HFFc6 (cell line): ENCODE results near the gene SLC23A2. TPM values are rescaled to one million over a fixed set of nuclear protein-coding genes. Genes with fewer than 3 reads are reported as not detected.

Experiments used
- DNase-seq: peaks from one replicate; pipeline ENCODE4 v3.0.0-alpha.2; 2018
- H3K27ac Mint-ChIP-seq: 2 replicates; pipeline ENCODE4 v1.8.0; 2020; ENCODE audit warnings: mild to moderate bottlenecking, mixed read lengths
- H3K27me3 Mint-ChIP-seq: 2 replicates; pipeline ENCODE4 v1.8.0; 2021; ENCODE audit warnings: mild to moderate bottlenecking, moderate library complexity, mixed read lengths; ENCODE audit not compliant: insufficient read depth
- H3K36me3 Mint-ChIP-seq: 2 replicates; pipeline ENCODE4 v1.8.0; 2021; ENCODE audit warnings: low read depth, mixed read lengths
- H3K4me1 Mint-ChIP-seq: 2 replicates; pipeline ENCODE4 v1.8.0; 2020; ENCODE audit warnings: low read depth, mixed read lengths
- H3K4me3 Mint-ChIP-seq: 2 replicates; pipeline ENCODE4 v1.8.0; 2020; ENCODE audit warnings: mild to moderate bottlenecking, moderate library complexity, mixed read lengths
- H3K9me3 Mint-ChIP-seq: 2 replicates; pipeline ENCODE4 v1.8.0; 2020; ENCODE audit warnings: mild to moderate bottlenecking, mixed read lengths
- CTCF ChIP-seq: fragments of 200-600 bp; sonication (generic); IDR thresholded peaks from 2 replicates; pipeline ENCODE4 v1.5.0; 2021; ENCODE audit warnings: antibody characterized with exemption, mild to moderate bottlenecking
- total RNA-seq, 6 experiments: library from RNA; stranded (reverse); fragmentation: NEBNext Ultra II Directional; extraction: Animal tissue kit (Norgen Biotek cat#: 25700); gene quantifications; 2 replicates in 1 of 6; 3 replicates in 5 of 6; pipeline ENCODE4 v1.2.3, GENCODE V29; 2021

The SLC23A2 gene
- total RNA-seq, 6 experiments from 2014 or later, result 12.5 to 17.2 (median 15.7) TPM

- Mint-ChIP-seq H3K36me3 (no peaks in the 10 kb centered on the region; the same call in 1 of the 2 replicates), H3K9me3 (no peaks in the 10 kb centered on the region), H3K27me3 (no peaks in the 10 kb centered on the region), H3K4me3 (no peak overlapping the region), H3K4me1 (peaks cover 46% of the 10 kb centered on the region), H3K27ac (no peak overlapping the region)
- DNase-seq, result no peak
- no peak for TF ChIP-seq CTCF
Observed at GRCh38 chr20:4946986-4947385, 54.3 kb downstream of the SLC23A2 start.

GRCh38 chr20:4946585-4946984 lies 54.7 kb downstream of the SLC23A2 start:
- no peak for DNase-seq
- Mint-ChIP-seq H3K27me3 (no peaks in the 10 kb centered on the region), H3K27ac (no peak overlapping the region), H3K4me1 (peaks cover 45% of the 10 kb centered on the region), H3K36me3 (no peaks in the 10 kb centered on the region; the same call in 1 of the 2 replicates), H3K9me3 (no peaks in the 10 kb centered on the region), H3K4me3 (no peak overlapping the region)
- no peak for TF ChIP-seq CTCF

- Mint-ChIP-seq H3K4me1 (peaks cover 26% of the 10 kb centered on the region), H3K9me3 (no peaks in the 10 kb centered on the region), H3K4me3 (no peak overlapping the region), H3K36me3 (no peaks in the 10 kb centered on the region; the same call in none of the 2 replicates), H3K27ac (no peak overlapping the region), H3K27me3 (no peaks in the 10 kb centered on the region)
- no peak for TF ChIP-seq CTCF
- no peak for DNase-seq
Observed at GRCh38 chr20:4944518-4945313, 56.6 kb downstream of the SLC23A2 start.

- Mint-ChIP-seq H3K27me3 (no peaks in the 10 kb centered on the region), H3K36me3 (no peaks in the 10 kb centered on the region; the same call in 1 of the 2 replicates)
Observed at GRCh38 chr20:4942331-4942730, 59.0 kb downstream of the SLC23A2 start.

More at GRCh38 chr20:4942331-4942730, 59.0 kb downstream of the SLC23A2 start:
- peaks cover 16% of the 10 kb centered on the region for H3K4me1 Mint-ChIP-seq
- no peak overlapping the region for H3K4me3 Mint-ChIP-seq
- no peak overlapping the region; the same call in 1 of the 2 replicates for H3K27ac Mint-ChIP-seq
- no peak for TF ChIP-seq CTCF
- DNase-seq, result no peak
- H3K9me3 Mint-ChIP-seq, result no peaks in the 10 kb centered on the region
